ENCODE results near the gene PCK1. TPM values are rescaled to one million over a fixed set of nuclear protein-coding genes. Genes with fewer than 3 reads are reported as not detected.

PCK1 gene
- total and polyA plus RNA-seq, 9 donors, result 0.30 to 133 (median 1.9) TPM

DNA sequence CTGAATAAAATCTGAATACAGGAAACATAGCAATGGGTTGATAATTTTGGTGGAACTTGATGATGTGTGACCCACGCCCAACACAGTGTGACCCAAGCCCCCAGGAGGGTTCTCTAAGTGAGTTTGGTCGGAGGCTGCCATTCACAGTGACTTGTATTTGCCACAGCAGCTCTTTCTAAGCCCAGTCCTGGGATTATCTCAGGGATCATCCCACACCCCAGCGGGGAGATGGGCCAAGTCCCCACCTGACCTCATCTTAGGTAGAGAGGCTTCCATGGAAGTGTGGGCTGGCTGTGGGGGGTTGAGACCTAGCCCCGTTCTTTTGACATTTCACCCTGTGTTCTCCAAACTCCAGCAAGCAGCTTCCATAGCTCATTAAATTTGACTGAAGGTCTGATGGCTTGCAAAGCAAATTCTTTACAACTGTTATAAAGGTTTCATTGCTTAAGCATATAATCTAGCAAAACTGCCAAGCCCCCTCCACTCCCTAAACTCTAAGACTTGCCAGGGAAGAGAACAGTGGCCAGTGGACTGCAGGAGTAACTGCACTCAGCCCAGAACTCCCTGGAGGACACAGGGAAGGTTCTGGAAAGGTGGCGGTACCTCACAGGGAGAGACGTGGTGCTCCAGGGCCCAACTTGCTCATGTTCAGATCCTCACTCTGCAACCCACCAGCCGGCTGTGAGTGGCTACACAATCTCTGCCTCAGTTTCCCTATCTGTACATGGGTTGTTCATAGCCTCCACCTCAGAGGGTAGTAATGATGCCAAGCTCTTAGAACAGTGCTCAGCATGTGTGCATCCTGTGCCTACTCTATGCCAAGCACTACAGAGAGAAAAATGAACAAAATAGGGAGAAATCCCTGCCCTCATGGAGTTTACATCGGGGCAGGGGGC is 1.0 kb upstream of the PCK1 start:
- Histone ChIP-seq H3K9me3 (no peaks in the 10 kb centered on the region), H3K27ac (no peak overlapping the region), H3K36me3 (no peaks in the 10 kb centered on the region), H3K4me3 (no peak overlapping the region), H3K4me1 (ENCODE audit: insufficient read depth) (peaks cover 5% of the 10 kb centered on the region), H3K27me3 (no peaks in the 10 kb centered on the region)
- WGBS, 3 donors, result 59 to 71% (median 69%) methylated on average over 8 of the region's 8 CpGs
- intact Hi-C loops (cut with DNase I), result no loop called here
- TF ChIP-seq POLR2A (IDR thresholded peaks at IDR 0.05), result no peak
- no peak for TF ChIP-seq EP300 (IDR thresholded peaks at IDR 0.05)
- TF ChIP-seq, protein P1, sequence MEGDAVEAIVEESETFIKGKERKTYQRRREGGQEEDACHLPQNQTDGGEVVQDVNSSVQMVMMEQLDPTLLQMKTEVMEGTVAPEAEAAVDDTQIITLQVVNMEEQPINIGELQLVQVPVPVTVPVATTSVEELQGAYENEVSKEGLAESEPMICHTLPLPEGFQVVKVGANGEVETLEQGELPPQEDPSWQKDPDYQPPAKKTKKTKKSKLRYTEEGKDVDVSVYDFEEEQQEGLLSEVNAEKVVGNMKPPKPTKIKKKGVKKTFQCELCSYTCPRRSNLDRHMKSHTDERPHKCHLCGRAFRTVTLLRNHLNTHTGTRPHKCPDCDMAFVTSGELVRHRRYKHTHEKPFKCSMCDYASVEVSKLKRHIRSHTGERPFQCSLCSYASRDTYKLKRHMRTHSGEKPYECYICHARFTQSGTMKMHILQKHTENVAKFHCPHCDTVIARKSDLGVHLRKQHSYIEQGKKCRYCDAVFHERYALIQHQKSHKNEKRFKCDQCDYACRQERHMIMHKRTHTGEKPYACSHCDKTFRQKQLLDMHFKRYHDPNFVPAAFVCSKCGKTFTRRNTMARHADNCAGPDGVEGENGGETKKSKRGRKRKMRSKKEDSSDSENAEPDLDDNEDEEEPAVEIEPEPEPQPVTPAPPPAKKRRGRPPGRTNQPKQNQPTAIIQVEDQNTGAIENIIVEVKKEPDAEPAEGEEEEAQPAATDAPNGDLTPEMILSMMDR (IDR thresholded peaks at IDR 0.05), result no peak
- DNase-seq, result no peak

DNA sequence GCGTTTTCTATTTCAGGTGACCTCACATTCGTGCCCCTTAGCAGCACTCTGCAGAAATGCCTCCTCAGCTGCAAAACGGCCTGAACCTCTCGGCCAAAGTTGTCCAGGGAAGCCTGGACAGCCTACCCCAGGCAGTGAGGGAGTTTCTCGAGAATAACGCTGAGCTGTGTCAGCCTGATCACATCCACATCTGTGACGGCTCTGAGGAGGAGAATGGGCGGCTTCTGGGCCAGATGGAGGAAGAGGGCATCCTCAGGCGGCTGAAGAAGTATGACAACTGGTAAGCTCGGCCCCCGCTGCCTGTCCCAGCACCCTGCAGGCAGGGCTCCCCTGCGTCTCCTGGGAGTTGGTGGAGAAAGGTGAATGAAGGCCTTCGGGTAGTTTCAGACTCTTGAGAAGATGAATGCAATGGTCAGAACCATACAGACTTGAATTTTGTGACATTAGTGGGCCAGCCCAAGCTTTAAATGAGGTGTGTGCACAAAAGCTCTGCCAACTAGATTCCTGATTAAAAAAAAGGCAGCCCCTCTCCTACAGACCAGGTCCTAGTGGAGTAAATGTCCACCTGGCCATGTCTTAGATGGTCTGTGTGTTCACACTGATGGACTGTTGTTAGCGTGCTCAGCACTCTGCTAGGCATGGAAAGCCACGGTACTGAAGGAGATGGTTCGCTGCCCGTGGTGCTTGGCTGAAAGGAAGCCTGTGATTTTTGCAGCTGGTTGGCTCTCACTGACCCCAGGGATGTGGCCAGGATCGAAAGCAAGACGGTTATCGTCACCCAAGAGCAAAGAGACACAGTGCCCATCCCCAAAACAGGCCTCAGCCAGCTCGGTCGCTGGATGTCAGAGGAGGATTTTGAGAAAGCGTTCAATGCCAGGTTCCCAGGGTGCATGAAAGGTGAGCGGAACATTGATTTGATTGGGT is 708 bp downstream of the PCK1 start:
- TF ChIP-seq POLR2A (IDR thresholded peaks at IDR 0.05) (no peak), EP300 (IDR thresholded peaks at IDR 0.05) (no peak)
- TF ChIP-seq, protein P1 (IDR thresholded peaks at IDR 0.05), result no peak
- 71 to 75% (median 71%) methylated on average over 24 of the region's 24 CpGs for WGBS, 3 donors
- Histone ChIP-seq H3K27ac (no peak overlapping the region), H3K4me1 (ENCODE audit: insufficient read depth) (peaks cover 5% of the 10 kb centered on the region), H3K27me3 (no peaks in the 10 kb centered on the region), H3K36me3 (no peaks in the 10 kb centered on the region), H3K9me3 (no peaks in the 10 kb centered on the region), H3K4me3 (peak overlapping the region; percentile 20)
- no peak for DNase-seq
- intact Hi-C loops (cut with DNase I), result no loop called here

DNA sequence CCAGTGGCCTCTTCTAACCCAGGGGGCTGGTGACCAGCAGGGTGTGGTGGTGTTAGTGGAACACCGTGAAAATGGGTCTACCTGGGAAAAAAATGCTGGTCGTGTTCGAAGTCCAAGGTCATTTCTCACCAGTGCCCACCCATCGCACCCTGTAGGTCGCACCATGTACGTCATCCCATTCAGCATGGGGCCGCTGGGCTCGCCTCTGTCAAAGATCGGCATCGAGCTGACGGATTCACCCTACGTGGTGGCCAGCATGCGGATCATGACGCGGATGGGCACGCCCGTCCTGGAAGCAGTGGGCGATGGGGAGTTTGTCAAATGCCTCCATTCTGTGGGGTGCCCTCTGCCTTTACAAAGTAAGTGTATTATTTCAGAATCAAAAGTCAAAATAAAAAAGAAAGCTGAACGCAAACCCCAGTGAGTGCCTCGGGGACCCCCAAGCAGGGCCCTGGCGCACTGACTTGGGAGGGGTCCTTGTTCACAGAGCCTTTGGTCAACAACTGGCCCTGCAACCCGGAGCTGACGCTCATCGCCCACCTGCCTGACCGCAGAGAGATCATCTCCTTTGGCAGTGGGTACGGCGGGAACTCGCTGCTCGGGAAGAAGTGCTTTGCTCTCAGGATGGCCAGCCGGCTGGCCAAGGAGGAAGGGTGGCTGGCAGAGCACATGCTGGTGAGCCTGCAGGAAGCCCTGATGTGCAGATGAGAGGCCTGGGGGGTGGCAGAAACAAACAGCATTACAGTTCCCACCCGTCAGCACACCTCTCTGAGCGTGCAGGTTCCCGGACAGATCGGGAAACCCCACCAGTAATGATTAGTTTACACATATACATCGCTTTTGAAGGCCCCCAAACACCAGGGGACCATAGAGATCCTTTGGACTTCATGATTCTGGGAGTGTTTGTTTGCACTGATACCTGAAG is 1.9 kb downstream of the PCK1 start:
- intact Hi-C loops (cut with DNase I), result no loop called here
- no peak overlapping the region for H3K27ac ChIP-seq
- H3K36me3 ChIP-seq, result no peaks in the 10 kb centered on the region
- H3K4me1 ChIP-seq (ENCODE audit: insufficient read depth), result peaks cover 5% of the 10 kb centered on the region
- no peak overlapping the region for H3K4me3 ChIP-seq
- TF ChIP-seq, protein P1 (IDR thresholded peaks at IDR 0.05), result no peak
- TF ChIP-seq POLR2A (IDR thresholded peaks at IDR 0.05) (no peak), EP300 (IDR thresholded peaks at IDR 0.05) (no peak)
- WGBS, 3 donors, result 92 to 95% (median 95%) methylated on average over 35 of the region's 35 CpGs
- H3K27me3 ChIP-seq, result no peaks in the 10 kb centered on the region
- no peak for DNase-seq
- H3K9me3 ChIP-seq, result no peaks in the 10 kb centered on the region

GRCh38 chr20:57563522-57563921 is 2.6 kb downstream of the PCK1 start:
- Histone ChIP-seq H3K9me3 (no peaks in the 10 kb centered on the region), H3K36me3 (no peaks in the 10 kb centered on the region), H3K27me3 (no peaks in the 10 kb centered on the region), H3K4me3 (no peak overlapping the region), H3K27ac (no peak overlapping the region), H3K4me1 (ENCODE audit: insufficient read depth) (peaks cover 5% of the 10 kb centered on the region)
- intact Hi-C loops (cut with DNase I), result no loop called here
- WGBS, 3 donors, result 96 to 98% (median 97%) methylated on average over 12 of the region's 12 CpGs
- no peak for DNase-seq
- no peak for TF ChIP-seq EP300 (IDR thresholded peaks at IDR 0.05)

Data from ovary (tissue), 9 donors.